GM23338 (cell line): ENCODE data around the gene RBFOX1. TPM values are rescaled to one million over a fixed set of nuclear protein-coding genes. Genes with fewer than 3 reads are reported as not detected.

Experiments used
- ATAC-seq: fragments of 200-7000 bp; cut with Tn5 transposase; 3 replicates; pipeline ENCODE4 v1.9.1; 2020
- DNase-seq: peaks from one replicate; pipeline ENCODE4 v3.0.0-alpha.2; 2015; ENCODE audit warnings: low spot score
- H2AFZ ChIP-seq: fragments of 200-600 bp; sonication (generic); 2 replicates; pipeline ENCODE4 v1.8.0; 2016; ENCODE audit warnings: antibody characterized with exemption, mild to moderate bottlenecking, moderate library complexity
- H3F3A ChIP-seq: fragments of 200-600 bp; sonication (generic); replicated peaks from 2 replicates; pipeline ENCODE4 v1.8.0; 2017; ENCODE audit warnings: antibody characterized with exemption, mixed run types, low read depth
- H3K27ac ChIP-seq: fragments of 200-600 bp; sonication (generic); 2 replicates; pipeline ENCODE4 v1.6.1; 2016; ENCODE audit warnings: low read depth
- H3K27me3 ChIP-seq: fragments of 200-600 bp; sonication (generic); 2 replicates; pipeline ENCODE4 v1.8.0; 2016; ENCODE audit warnings: mild to moderate bottlenecking, mixed run types, moderate library complexity; ENCODE audit not compliant: insufficient read depth
- H3K36me3 ChIP-seq: fragments of 200-600 bp; sonication (generic); 2 replicates; pipeline ENCODE4 v1.8.0; 2016; ENCODE audit warnings: mild to moderate bottlenecking; ENCODE audit not compliant: insufficient read depth
- H3K4me1 ChIP-seq: fragments of 200-600 bp; sonication (generic); 2 replicates; pipeline ENCODE4 v1.8.0; 2016; ENCODE audit warnings: mild to moderate bottlenecking, moderate library complexity; ENCODE audit not compliant: insufficient read depth
- H3K4me2 ChIP-seq: fragments of 200-600 bp; sonication (generic); 2 replicates; pipeline ENCODE4 v1.7.1; 2017; ENCODE audit warnings: mixed run types
- H3K4me3 ChIP-seq: fragments of 200-600 bp; sonication (generic); 2 replicates; pipeline ENCODE4 v1.6.1; 2016; ENCODE audit warnings: mixed run types
- H3K79me2 ChIP-seq: fragments of 200-600 bp; sonication (generic); replicated peaks from 2 replicates; pipeline ENCODE4 v1.8.0; 2017; ENCODE audit warnings: mild to moderate bottlenecking; ENCODE audit not compliant: insufficient read depth
- H3K9me2 ChIP-seq: fragments of 200-600 bp; sonication (generic); 2 replicates; pipeline ENCODE4 v1.8.0; 2017; ENCODE audit not compliant: insufficient read depth
- H4K20me1 ChIP-seq: fragments of 200-600 bp; sonication (generic); replicated peaks from 2 replicates; pipeline ENCODE4 v1.8.0; 2017; ENCODE audit warnings: mild to moderate bottlenecking; ENCODE audit not compliant: insufficient read depth
- H3K27ac Mint-ChIP-seq: 2 replicates; pipeline ENCODE4 v1.8.0; 2020; ENCODE audit warnings: inconsistent platforms, mild to moderate bottlenecking, moderate library complexity, mixed read lengths
- H3K27me3 Mint-ChIP-seq: 3 replicates; pipeline ENCODE4 v1.8.0; 2022; ENCODE audit warnings: low read depth, mild to moderate bottlenecking, moderate library complexity, mixed read lengths, inconsistent platforms; ENCODE audit not compliant: insufficient read depth, poor library complexity
- H3K36me3 Mint-ChIP-seq: 3 replicates; pipeline ENCODE4 v1.8.0; 2021; ENCODE audit warnings: low read depth, mild to moderate bottlenecking, inconsistent platforms, moderate library complexity, mixed read lengths
- H3K4me1 Mint-ChIP-seq: 3 replicates; pipeline ENCODE4 v1.8.0; 2020; ENCODE audit warnings: mild to moderate bottlenecking, inconsistent platforms, mixed read lengths
- H3K4me3 Mint-ChIP-seq: 3 replicates; pipeline ENCODE4 v1.8.0; 2021; ENCODE audit warnings: moderate library complexity, mild to moderate bottlenecking, inconsistent platforms, mixed read lengths
- H3K9me3 Mint-ChIP-seq: 3 replicates; pipeline ENCODE4 v1.8.0; 2020; ENCODE audit warnings: moderate library complexity, mild to moderate bottlenecking, inconsistent platforms, mixed read lengths
- CREB1 ChIP-seq: fragments of 250-450 bp; sonication (Bioruptor Pico); IDR thresholded peaks from 2 replicates; pipeline ENCODE4 v1.5.0; 2020; ENCODE audit warnings: low read depth, mild to moderate bottlenecking, moderate library complexity
- CTCF ChIP-seq, 2 experiments: fragments of 200-600 bp in 1 of 2; sonication (generic) in 1 of 2; conservative IDR thresholded peaks; 2 replicates each; pipeline versions ENCODE4 v1.5.1 to v1.6.1; 2016 to 2017; ENCODE audit warnings: antibody characterized with exemption in 2 of 2, low read depth in 2 of 2, mild to moderate bottlenecking in 2 of 2, moderate library complexity in 1 of 2
- ETS1 ChIP-seq: IDR thresholded peaks from 2 replicates; pipeline ENCODE4 v1.6.1; 2016; ENCODE audit warnings: antibody characterized with exemption
- EZH2 ChIP-seq: fragments of 200-600 bp; sonication (generic); IDR thresholded peaks from one replicate; pipeline ENCODE4 v1.8.0; 2017; ENCODE audit warnings: antibody characterized with exemption, mild to moderate bottlenecking, low read depth; ENCODE audit not compliant: unreplicated experiment
- EZH2phosphoT487 ChIP-seq: fragments of 200-600 bp; sonication (generic); IDR thresholded peaks from one replicate; pipeline ENCODE4 v1.8.1; 2018; ENCODE audit warnings: antibody characterized with exemption; ENCODE audit not compliant: unreplicated experiment
- JUNB ChIP-seq: IDR thresholded peaks from one replicate; pipeline ENCODE4 v1.6.1; 2016; ENCODE audit warnings: antibody characterized with exemption; ENCODE audit not compliant: unreplicated experiment
- NANOG ChIP-seq: IDR thresholded peaks from 2 replicates; pipeline ENCODE4 v1.6.1; 2016; ENCODE audit warnings: antibody characterized with exemption, borderline replicate concordance
- POLR2AphosphoS5 ChIP-seq: IDR thresholded peaks from 2 replicates; pipeline ENCODE4 v1.6.1; 2016; ENCODE audit warnings: antibody characterized with exemption, low read depth
- REST ChIP-seq: IDR thresholded peaks from one replicate; pipeline ENCODE4 v1.6.1; 2018; ENCODE audit warnings: antibody characterized with exemption; ENCODE audit not compliant: unreplicated experiment
- STAT1 ChIP-seq: IDR thresholded peaks from one replicate; pipeline ENCODE4 v1.6.1; 2016; ENCODE audit warnings: antibody characterized with exemption; ENCODE audit not compliant: unreplicated experiment
- ZNF114 ChIP-seq: fragments of 250-450 bp; sonication (Bioruptor Pico); IDR thresholded peaks from 2 replicates; pipeline ENCODE4 v1.5.0; 2020; ENCODE audit warnings: mild to moderate bottlenecking, moderate library complexity
- ZNF331 ChIP-seq: fragments of 250-450 bp; sonication (Bioruptor Pico); IDR thresholded peaks from 2 replicates; pipeline ENCODE4 v1.5.0; 2020; ENCODE audit warnings: low read depth, mild to moderate bottlenecking, moderate library complexity
- ZNF462 ChIP-seq: fragments of 250-450 bp; sonication (Bioruptor Pico); IDR thresholded peaks from 2 replicates; pipeline ENCODE4 v1.5.0; 2020; ENCODE audit warnings: mild to moderate bottlenecking, moderate library complexity
- polyA plus RNA-seq: library from polyadenylated mRNA; unstranded; fragments of >200 nt; fragmentation: Nextera tagmentation; extraction: Ambion mirVana; gene quantifications from 2 replicates; pipeline ENCODE4 v1.2.1, GENCODE V29; 2016
- total RNA-seq: library from RNA; depleted of rRNA; stranded (reverse); fragments of >200 nt; shearing (Covaris generic); gene quantifications from 2 replicates; pipeline ENCODE4 v1.2.3, GENCODE V29; 2014

Gene RBFOX1
- total and polyA plus RNA-seq, 2 experiments from 2014 or later, result 2.5 to 3.6 TPM

GRCh38 chr16:7380441-7380840, 47.8 kb downstream of the RBFOX1 start:
- Histone ChIP-seq H2AFZ (no peak overlapping the region), H3K36me3 (no peaks in the 10 kb centered on the region; the same call in 1 of the 2 replicates), H3K27ac (no peak overlapping the region), H3K27me3 (no peaks in the 10 kb centered on the region), H3F3A (no peaks in the 10 kb centered on the region), H3K4me1 (no peaks in the 10 kb centered on the region), H3K79me2 (no peaks in the 10 kb centered on the region), H3K4me3 (no peak overlapping the region), H3K4me2 (no peak overlapping the region), H3K9me2 (no peaks in the 10 kb centered on the region), H4K20me1 (no peaks in the 10 kb centered on the region)
- DNase-seq, result no peak
- no peak overlapping the region for H3K27ac Mint-ChIP-seq
- no peak overlapping the region for H3K4me3 Mint-ChIP-seq
- no peaks in the 10 kb centered on the region for H3K36me3 Mint-ChIP-seq
- no peaks in the 10 kb centered on the region for H3K27me3 Mint-ChIP-seq
- TF ChIP-seq EZH2phosphoT487, result no peak
- no peak for TF ChIP-seq STAT1
- no peak for TF ChIP-seq NANOG
- no peak for TF ChIP-seq EZH2
- no peak for TF ChIP-seq JUNB
- TF ChIP-seq POLR2AphosphoS5, result no peak
- TF ChIP-seq REST, result no peak
- no peak for TF ChIP-seq CTCF (conservative IDR thresholded peaks at IDR 0.05; ENCODE audit: low read depth in 2 of 2)
- TF ChIP-seq ZNF331 (CRISPR knock-in tag), result no peak
- no peak for TF ChIP-seq CREB1
- no peak for TF ChIP-seq ETS1
- TF ChIP-seq ZNF114, result no peak
- TF ChIP-seq ZNF462, result no peak
- no peak for ATAC-seq
- no peaks in the 10 kb centered on the region for H3K4me1 Mint-ChIP-seq
- H3K9me3 Mint-ChIP-seq, result peaks cover 9% of the 10 kb centered on the region; the same call in 2 of the 3 replicates
